ENCODE results near the gene ANXA1.
A peak's percentile ranks its signal among the peaks of the same experiment; 100 is the strongest.

The ANXA1 gene

GRCh38 chr9:73121375-73121935 lies 30.2 kb upstream of the ANXA1 start:
- Histone ChIP-seq H3K27me3 (replicated peaks; ENCODE audit: control insufficient read depth, insufficient read depth, low read length, poor library complexity, severe bottlenecking) (no peaks in the 10 kb centered on the region), H3K27ac (ENCODE audit: insufficient read depth, low read length, poor library complexity, severe bottlenecking) (no peak overlapping the region)
- DNase-seq = no peak

DNA sequence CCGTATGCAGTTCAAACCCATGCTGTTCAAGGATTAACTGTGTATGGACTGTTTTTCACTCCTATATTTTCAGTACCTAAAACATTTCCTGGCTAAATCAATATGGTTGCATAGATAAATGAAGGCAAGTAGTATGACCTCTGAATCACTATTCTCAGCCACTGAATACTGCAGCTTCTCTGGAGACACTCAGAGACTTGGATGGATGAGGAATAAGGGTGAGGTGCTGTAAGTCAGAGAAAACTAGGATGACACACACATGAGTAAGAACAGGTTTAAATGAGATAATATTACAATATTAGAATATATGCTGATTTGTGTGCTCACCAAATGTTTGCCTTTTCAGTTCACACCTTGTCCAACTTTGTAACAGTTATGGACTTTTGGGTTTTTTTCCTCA lies 26.0 kb upstream of the ANXA1 start:
- H3K27me3 ChIP-seq (replicated peaks; ENCODE audit: control insufficient read depth, insufficient read depth, low read length, poor library complexity, severe bottlenecking) = no peaks in the 10 kb centered on the region
- no peak overlapping the region for H3K27ac ChIP-seq (ENCODE audit: insufficient read depth, low read length, poor library complexity, severe bottlenecking)
- peaks cover 4% of the 10 kb centered on the region for H3K4me1 ChIP-seq (ENCODE audit: control insufficient read depth, insufficient read depth, low read length, poor library complexity, severe bottlenecking)

More at GRCh38 chr9:73121375-73121935, 30.2 kb upstream of the ANXA1 start:
- H3K36me3 ChIP-seq (ENCODE audit: control insufficient read depth, insufficient read depth, low read length) = no peaks in the 10 kb centered on the region
- H3K4me3 ChIP-seq (ENCODE audit: insufficient read depth, low read depth, low read length, poor library complexity, severe bottlenecking) = no peak overlapping the region
- H3K9me3 ChIP-seq (ENCODE audit: control insufficient read depth, low read length) = no peaks in the 10 kb centered on the region
- no peaks in the 10 kb centered on the region for H3K4me1 ChIP-seq (ENCODE audit: control insufficient read depth, insufficient read depth, low read length, poor library complexity, severe bottlenecking)

DNA sequence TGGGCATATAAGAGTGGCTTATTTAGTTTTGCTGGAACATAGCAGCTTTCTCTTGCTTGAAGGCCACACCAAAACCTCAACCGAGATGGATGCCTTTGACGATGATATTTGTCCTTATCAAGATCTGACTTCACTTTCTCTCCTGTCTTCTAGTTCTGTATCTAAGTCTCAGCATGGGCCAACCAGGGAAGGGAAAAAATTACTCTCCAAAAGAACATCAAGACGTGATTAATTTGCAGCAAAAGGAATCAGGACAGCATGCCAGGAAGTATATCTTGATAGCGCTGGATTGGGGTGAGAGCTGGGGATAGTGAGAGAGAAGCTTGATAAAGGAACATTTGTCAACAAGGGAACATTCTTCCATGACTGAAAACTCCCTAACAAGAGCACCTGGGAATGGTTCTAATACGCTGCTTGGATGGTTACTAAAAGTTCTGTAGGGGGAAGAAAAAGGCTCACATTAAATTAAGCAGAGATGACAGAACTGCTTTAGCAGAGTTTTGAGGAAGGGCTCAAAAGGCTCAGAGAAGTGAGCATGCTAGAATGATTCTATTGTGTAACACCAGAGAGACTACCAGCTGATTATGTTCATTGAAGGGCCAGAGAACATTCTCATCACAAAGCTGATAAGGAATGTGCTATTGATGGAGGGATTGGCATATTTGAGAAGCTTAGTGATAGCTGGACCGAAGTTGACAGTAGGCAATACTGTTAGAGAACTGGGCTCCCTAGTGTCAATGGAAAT lies 21.6 kb upstream of the ANXA1 start:
- peaks cover 11% of the 10 kb centered on the region for H3K4me1 ChIP-seq (ENCODE audit: control insufficient read depth, insufficient read depth, low read length, poor library complexity, severe bottlenecking)
- H3K4me3 ChIP-seq (ENCODE audit: insufficient read depth, low read depth, low read length, poor library complexity, severe bottlenecking) = no peak overlapping the region
- no peaks in the 10 kb centered on the region for H3K36me3 ChIP-seq (ENCODE audit: control insufficient read depth, insufficient read depth, low read length)
- no peaks in the 10 kb centered on the region for H3K27me3 ChIP-seq (replicated peaks; ENCODE audit: control insufficient read depth, insufficient read depth, low read length, poor library complexity, severe bottlenecking)
- DNase-seq = no peak
- H3K27ac ChIP-seq (ENCODE audit: insufficient read depth, low read length, poor library complexity, severe bottlenecking) = no peak overlapping the region
- H3K9me3 ChIP-seq (ENCODE audit: control insufficient read depth, low read length) = no peaks in the 10 kb centered on the region

More for the DNA sequence above, 26.0 kb upstream of the ANXA1 start:
- no peak overlapping the region for H3K4me3 ChIP-seq (ENCODE audit: insufficient read depth, low read depth, low read length, poor library complexity, severe bottlenecking)
- DNase-seq = no peak
- H3K9me3 ChIP-seq (ENCODE audit: control insufficient read depth, low read length) = no peaks in the 10 kb centered on the region
- no peaks in the 10 kb centered on the region for H3K36me3 ChIP-seq (ENCODE audit: control insufficient read depth, insufficient read depth, low read length)

DNA sequence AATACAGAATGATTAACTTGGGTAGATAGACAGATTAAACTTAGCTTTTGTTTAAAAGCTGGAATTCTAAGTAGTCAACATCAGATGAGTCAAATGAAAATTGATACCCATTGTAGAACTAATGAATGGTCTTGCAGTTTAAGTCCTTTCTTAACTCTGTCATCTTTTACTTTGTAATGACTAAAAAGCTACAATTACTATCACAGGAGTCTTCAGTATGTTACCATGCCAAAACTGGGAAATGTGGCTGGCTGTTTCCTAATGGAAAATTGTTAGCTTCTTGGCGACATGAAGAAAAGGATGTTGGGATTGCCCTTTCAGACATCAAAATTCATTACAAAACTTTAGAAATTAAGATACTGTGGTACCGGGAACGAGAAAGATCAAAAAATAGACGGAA lies 20.2 kb upstream of the ANXA1 start:
- Histone ChIP-seq H3K4me1 (ENCODE audit: control insufficient read depth, insufficient read depth, low read length, poor library complexity, severe bottlenecking) (peaks cover 11% of the 10 kb centered on the region), H3K4me3 (ENCODE audit: insufficient read depth, low read depth, low read length, poor library complexity, severe bottlenecking) (peak overlapping the region; percentile 53), H3K36me3 (ENCODE audit: control insufficient read depth, insufficient read depth, low read length) (no peaks in the 10 kb centered on the region), H3K27ac (ENCODE audit: insufficient read depth, low read length, poor library complexity, severe bottlenecking) (peak overlapping the region; percentile 89), H3K27me3 (replicated peaks; ENCODE audit: control insufficient read depth, insufficient read depth, low read length, poor library complexity, severe bottlenecking) (no peaks in the 10 kb centered on the region), H3K9me3 (ENCODE audit: control insufficient read depth, low read length) (no peaks in the 10 kb centered on the region)
- no peak for DNase-seq

DNA sequence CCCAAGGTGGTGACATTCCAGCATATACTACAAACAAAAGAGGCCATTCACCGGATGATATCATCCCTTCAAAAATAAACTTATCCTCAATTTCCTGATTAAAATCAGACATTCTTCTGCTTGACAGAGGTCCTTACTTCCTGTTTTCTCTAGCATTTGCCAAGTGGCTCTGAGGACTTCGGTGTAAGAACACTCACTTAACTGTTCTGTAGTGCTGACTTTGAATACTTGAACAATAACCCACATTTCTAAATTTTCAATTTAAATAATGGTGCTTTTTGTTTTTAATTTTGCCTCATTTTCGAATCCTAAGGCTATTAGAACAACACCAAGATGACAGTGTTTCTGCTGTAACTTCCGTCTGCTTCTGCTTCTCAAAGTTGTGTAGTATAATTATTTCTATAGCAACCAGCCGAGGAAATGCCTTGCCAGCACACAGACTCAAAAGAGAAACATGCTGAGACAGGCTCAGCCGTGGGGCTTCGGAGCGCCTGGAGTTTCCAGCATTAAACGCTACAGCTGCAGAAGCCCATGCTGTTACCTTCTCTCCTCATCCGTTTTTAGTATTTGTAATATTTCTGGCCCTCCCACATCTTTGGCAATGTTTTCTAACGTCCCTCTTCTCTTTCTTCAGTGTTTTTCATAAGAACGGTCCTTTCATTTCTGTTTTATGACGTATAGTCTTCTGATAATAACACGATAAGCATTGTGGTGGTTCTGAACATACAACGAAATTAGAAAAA lies 19.5 kb upstream of the ANXA1 start:
- Histone ChIP-seq H3K27me3 (replicated peaks; ENCODE audit: control insufficient read depth, insufficient read depth, low read length, poor library complexity, severe bottlenecking) (no peaks in the 10 kb centered on the region), H3K4me1 (ENCODE audit: control insufficient read depth, insufficient read depth, low read length, poor library complexity, severe bottlenecking) (peaks cover 11% of the 10 kb centered on the region), H3K4me3 (ENCODE audit: insufficient read depth, low read depth, low read length, poor library complexity, severe bottlenecking) (peak overlapping the region; percentile 53), H3K9me3 (ENCODE audit: control insufficient read depth, low read length) (no peaks in the 10 kb centered on the region), H3K27ac (ENCODE audit: insufficient read depth, low read length, poor library complexity, severe bottlenecking) (peak overlapping the region; percentile 89), H3K36me3 (ENCODE audit: control insufficient read depth, insufficient read depth, low read length) (no peaks in the 10 kb centered on the region)
- peak; percentile 53 to 70 (median 58) for DNase-seq

- Histone ChIP-seq H3K27me3 (replicated peaks; ENCODE audit: control insufficient read depth, insufficient read depth, low read length, poor library complexity, severe bottlenecking) (no peaks in the 10 kb centered on the region), H3K27ac (ENCODE audit: insufficient read depth, low read length, poor library complexity, severe bottlenecking) (peak overlapping the region; percentile 89), H3K9me3 (ENCODE audit: control insufficient read depth, low read length) (no peaks in the 10 kb centered on the region), H3K36me3 (ENCODE audit: control insufficient read depth, insufficient read depth, low read length) (no peaks in the 10 kb centered on the region), H3K4me1 (ENCODE audit: control insufficient read depth, insufficient read depth, low read length, poor library complexity, severe bottlenecking) (peaks cover 11% of the 10 kb centered on the region), H3K4me3 (ENCODE audit: insufficient read depth, low read depth, low read length, poor library complexity, severe bottlenecking) (peak overlapping the region; percentile 53)
- DNase-seq = no peak
These were observed 18.5 kb upstream of the ANXA1 start for GRCh38 chr9:73133022-73133651.

GRCh38 chr9:73133921-73134407 lies 17.7 kb upstream of the ANXA1 start:
- Histone ChIP-seq H3K27me3 (replicated peaks; ENCODE audit: control insufficient read depth, insufficient read depth, low read length, poor library complexity, severe bottlenecking) (no peaks in the 10 kb centered on the region), H3K4me3 (ENCODE audit: insufficient read depth, low read depth, low read length, poor library complexity, severe bottlenecking) (no peak overlapping the region), H3K9me3 (ENCODE audit: control insufficient read depth, low read length) (no peaks in the 10 kb centered on the region), H3K4me1 (ENCODE audit: control insufficient read depth, insufficient read depth, low read length, poor library complexity, severe bottlenecking) (peaks cover 11% of the 10 kb centered on the region), H3K27ac (ENCODE audit: insufficient read depth, low read length, poor library complexity, severe bottlenecking) (no peak overlapping the region), H3K36me3 (ENCODE audit: control insufficient read depth, insufficient read depth, low read length) (no peaks in the 10 kb centered on the region)
- DNase-seq = no peak

DNA sequence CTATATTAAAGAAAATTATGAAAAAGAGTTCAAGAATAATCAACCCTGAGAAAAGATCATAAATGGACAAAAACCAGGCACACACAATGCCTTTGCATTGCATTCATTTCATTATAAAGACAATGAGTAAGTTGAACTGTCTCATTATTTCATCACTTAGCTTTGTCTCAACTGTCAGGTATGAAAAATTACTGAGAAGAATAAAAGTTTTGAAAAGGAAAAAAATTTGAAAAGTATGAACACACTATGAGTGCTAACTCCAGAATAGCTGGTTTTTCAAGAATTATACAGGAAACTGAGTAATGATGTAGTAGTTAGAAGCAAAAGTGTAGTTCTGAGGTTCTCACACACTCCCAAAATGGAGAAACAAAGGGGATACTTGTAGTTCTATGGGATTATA lies 16.3 kb upstream of the ANXA1 start:
- H3K4me1 ChIP-seq (ENCODE audit: control insufficient read depth, insufficient read depth, low read length, poor library complexity, severe bottlenecking) = peaks cover 9% of the 10 kb centered on the region
- no peaks in the 10 kb centered on the region for H3K9me3 ChIP-seq (ENCODE audit: control insufficient read depth, low read length)
- no peaks in the 10 kb centered on the region for H3K27me3 ChIP-seq (replicated peaks; ENCODE audit: control insufficient read depth, insufficient read depth, low read length, poor library complexity, severe bottlenecking)
- no peak overlapping the region for H3K27ac ChIP-seq (ENCODE audit: insufficient read depth, low read length, poor library complexity, severe bottlenecking)
- H3K36me3 ChIP-seq (ENCODE audit: control insufficient read depth, insufficient read depth, low read length) = no peaks in the 10 kb centered on the region
- H3K4me3 ChIP-seq (ENCODE audit: insufficient read depth, low read depth, low read length, poor library complexity, severe bottlenecking) = no peak overlapping the region
- no peak for DNase-seq

GRCh38 chr9:73137286-73137899 lies 14.3 kb upstream of the ANXA1 start:
- H3K27me3 ChIP-seq (replicated peaks; ENCODE audit: control insufficient read depth, insufficient read depth, low read length, poor library complexity, severe bottlenecking) = no peaks in the 10 kb centered on the region
- H3K9me3 ChIP-seq (ENCODE audit: control insufficient read depth, low read length) = no peaks in the 10 kb centered on the region
- no peaks in the 10 kb centered on the region for H3K36me3 ChIP-seq (ENCODE audit: control insufficient read depth, insufficient read depth, low read length)
- no peaks in the 10 kb centered on the region for H3K4me1 ChIP-seq (ENCODE audit: control insufficient read depth, insufficient read depth, low read length, poor library complexity, severe bottlenecking)
- H3K4me3 ChIP-seq (ENCODE audit: insufficient read depth, low read depth, low read length, poor library complexity, severe bottlenecking) = no peak overlapping the region
- no peak for DNase-seq
- H3K27ac ChIP-seq (ENCODE audit: insufficient read depth, low read length, poor library complexity, severe bottlenecking) = no peak overlapping the region
